Measurements from ENCODE around the gene ABHD12.

ABHD12 gene

DNA sequence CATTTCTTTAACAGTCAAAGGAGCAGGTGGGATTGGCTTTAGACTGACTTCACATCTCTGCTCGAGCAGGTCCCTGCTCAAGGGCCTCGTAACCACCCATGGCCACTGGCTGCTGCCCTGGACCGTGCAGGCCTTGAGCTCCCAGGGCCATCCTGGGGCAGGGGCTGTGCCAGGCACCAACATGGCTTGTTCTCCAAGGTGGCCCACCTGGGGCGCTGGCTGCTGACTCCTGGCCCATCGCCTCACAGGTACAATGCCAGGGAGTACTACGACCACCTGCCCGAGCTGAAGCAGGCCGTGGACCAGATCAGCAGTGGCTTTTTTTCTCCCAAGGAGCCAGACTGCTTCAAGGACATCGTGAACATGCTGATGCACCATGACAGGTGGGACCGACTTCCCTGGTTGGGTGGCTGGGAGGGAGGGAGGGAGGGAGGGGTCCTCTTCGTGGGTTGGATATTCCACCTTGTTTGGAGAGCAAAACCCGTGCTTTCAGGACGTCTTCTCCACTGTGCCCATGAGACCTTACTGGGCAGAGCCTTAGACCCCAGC is 96.7 kb downstream of the ABHD12 start:
- no peak for DNase-seq (ENCODE audit: extremely low spot score, insufficient read length, low read depth)
- no peak for FAIRE-seq

DNA sequence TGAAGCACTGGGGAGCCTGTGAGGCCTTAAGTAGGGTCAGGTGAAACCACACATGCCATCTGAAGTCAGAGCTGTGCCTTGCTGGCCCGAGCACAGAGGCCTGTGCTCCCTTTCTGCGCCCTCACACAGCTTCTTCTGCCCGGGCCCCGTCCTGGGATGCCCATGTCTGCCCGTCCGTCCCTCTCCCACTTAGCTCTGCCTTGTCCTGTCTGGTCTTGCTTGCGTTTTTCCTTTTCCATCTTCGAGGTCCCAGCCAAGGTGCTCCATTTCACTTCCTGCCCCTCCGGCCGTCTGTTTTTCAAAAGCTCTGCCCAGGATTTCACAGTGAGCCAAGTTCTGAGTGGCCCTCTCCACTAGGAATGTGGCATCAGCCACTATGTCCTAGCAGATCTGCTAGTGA is 97.1 kb downstream of the ABHD12 start:
- FAIRE-seq, result no peak
- DNase-seq (ENCODE audit: extremely low spot score, insufficient read length, low read depth), result no peak

DNA sequence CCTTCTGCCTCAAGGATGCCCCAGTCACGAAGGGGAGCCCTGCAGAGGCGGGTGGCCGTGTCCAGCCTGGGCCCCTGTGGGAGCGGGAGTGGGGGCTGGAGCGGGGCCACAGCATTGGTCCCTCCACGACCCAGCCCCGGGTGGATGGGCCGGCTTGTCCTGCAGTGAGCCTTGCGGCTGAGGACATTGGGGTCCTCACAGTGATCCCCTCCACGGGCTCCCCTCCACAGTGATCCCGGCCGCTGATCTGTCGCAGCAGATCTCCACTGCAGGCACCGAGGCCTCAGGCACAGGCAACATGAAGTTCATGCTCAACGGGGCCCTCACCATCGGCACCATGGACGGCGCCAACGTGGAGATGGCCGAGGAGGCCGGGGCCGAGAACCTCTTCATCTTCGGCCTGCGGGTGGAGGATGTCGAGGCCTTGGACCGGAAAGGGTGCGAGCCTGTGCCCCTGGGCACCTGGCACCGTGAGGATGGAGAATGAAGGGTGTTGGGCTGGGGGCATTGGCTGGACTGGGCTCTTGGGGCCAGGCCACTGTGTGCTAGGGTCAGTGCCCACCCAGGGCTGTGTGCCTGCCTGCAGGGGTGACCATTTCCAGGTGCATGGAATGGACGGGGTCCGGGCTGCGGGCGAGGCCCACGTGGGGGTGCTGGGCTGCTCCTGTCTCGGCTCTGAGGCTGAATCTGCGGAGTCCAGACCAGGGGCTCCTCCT is 98.3 kb downstream of the ABHD12 start:
- FAIRE-seq (no peak), DNase-seq (ENCODE audit: extremely low spot score, insufficient read length, low read depth) (no peak)

DNA sequence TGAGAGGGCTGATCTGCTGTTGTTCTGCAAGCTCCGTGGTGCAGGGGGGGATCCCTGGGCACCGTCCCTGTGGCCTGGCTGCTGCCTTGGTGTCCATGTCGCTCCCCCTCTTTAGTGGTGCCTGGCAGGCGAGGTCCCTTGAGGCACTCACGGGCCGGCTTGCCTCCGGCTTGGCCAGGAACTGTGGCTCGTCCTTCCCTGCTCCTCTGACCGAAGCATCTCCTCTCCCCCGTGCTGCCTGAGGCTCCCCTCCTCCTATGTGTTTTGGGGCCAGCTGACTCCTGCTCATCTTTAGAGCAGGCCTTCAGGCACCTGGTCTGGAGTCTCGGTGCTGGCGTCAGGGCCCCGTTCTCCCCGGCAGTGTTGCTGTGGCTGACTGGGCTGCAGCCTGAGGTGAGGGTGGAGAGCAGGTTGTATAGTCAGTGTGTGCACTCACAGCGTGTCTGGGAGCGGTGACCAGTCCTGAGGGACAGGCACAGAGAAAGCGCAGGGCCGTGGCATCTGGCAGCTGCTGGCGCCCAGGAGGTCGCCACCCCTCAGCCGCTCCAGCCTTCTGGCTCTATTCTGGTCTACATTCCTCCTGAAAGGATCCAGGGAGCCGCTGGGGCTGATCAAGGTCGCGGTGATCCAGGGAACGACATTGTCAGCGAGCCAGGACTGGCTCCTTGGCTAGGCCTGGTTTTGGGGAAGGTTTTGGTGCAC is 99.1 kb downstream of the ABHD12 start:
- DNase-seq (ENCODE audit: extremely low spot score, insufficient read length, low read depth) (no peak), FAIRE-seq (no peak)

DNA sequence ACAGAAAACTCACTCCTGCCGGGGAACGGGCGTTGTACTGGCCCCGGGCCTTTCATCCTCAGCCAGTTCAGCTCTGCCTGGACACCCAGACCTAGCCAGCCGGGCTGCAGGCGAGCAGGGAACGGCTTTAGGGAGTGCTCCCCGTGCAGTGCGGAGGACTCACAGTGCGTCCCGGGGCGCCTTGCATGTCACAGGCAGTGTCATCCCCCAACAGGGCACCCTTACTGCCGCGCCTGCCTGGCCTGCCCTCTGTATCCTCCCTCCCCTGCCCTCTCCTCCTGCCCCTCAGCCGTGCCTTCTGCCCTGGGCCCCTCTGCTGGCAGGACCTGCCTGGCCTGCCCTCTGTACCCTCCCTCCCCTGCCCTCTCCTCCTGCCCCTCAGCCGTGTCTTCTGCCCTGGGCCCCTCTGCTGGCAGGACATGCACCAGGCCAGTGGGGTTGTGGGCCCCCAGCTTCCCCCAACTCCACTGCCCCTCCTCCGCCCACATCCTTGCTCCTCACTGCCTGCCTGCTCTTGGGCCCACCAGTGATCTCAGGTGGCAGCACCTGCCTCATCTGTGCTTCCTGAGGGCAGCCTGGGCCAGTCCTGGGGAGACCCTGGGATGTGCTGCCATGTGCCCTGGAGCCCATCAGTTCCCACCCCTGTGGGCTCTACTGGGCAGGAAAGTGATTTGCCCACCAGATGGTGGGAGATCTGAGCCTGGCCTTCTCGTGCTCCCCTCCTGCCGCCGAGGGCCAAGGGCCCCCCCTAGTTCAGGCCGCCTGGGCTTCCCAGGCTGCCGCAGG is 99.8 kb downstream of the ABHD12 start:
- FAIRE-seq (no peak), DNase-seq (ENCODE audit: extremely low spot score, insufficient read length, low read depth) (no peak)

DNA sequence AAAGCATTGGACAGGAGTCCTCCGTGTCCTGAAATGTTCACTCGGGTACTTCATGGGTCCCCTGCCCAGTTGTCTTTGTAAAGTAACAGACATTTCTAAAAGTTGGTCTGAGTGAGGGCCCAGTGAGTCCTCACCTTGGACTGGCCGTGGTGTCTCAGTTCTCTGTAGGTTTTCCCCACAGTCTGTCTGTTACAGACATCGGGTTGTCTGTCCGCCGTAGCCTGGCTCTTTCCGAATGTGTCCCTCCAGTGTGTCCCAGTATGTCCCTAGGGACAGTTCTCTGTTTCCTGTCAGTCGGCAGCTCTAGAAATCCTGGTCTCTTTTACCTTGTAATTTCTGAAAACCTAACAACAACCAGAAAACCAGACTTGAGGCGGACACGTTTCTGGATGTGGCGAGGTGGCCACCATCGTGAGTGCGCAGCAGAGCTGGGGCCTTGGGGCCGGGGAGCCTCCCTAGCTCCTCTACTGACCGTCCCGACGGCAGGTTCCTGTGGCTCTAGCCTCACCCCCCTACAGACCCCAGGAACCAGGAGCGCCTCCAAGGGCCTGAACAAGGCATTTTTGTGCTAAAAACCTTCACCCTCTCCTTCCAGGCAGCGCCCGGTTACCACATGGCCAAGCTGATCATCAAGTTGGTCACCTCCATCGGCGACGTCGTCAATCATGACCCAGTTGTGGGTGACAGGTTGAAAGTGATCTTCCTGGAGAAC is 100.6 kb downstream of the ABHD12 start:
- DNase-seq (ENCODE audit: extremely low spot score, insufficient read length, low read depth) (no peak), FAIRE-seq (no peak)

DNA sequence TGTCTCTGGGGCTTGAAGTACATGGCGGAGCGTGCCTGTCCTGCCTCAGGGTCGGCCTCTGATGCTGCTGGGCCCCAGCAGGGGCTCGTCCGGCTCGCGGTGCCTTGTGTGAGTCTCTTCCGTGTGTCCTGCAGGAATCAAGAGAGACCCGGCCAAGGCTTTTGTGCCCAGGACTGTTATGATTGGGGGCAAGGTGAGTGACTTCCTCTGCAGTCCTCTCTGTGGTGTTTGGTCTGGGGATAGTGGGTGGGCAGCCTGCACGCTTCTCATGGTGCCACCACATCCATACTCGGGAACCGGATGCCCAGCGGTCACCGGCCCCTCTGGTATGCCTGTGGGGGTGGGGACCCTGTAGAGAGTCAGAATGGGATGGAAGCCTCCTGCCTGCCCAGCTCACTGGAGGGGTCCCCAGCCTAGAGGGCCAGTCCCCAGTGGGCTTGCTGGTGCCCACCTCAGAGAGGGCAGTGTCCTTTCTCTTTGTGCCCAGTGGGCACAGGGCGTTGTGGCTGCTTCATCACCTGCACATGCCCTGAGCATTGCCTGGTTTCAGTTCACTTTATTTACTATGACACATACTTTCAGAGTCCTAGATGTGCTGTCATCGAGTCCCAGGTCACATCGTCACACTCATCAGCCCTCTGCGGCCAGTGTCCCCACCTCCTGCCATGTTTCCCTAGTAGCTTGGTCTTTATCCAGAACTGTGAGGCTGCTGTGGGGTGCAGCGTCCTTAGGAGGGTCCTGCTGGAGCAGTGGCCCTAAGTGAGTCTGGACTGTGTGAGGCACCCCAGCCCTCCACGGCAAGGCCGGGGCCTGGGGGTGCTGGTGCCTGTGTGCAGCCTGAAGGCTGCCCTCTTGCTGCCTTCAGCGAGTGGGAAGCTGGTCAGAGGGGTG is 102.1 kb downstream of the ABHD12 start:
- peak; percentile 80 for FAIRE-seq
- DNase-seq (ENCODE audit: extremely low spot score, insufficient read length, low read depth), result no peak

DNA sequence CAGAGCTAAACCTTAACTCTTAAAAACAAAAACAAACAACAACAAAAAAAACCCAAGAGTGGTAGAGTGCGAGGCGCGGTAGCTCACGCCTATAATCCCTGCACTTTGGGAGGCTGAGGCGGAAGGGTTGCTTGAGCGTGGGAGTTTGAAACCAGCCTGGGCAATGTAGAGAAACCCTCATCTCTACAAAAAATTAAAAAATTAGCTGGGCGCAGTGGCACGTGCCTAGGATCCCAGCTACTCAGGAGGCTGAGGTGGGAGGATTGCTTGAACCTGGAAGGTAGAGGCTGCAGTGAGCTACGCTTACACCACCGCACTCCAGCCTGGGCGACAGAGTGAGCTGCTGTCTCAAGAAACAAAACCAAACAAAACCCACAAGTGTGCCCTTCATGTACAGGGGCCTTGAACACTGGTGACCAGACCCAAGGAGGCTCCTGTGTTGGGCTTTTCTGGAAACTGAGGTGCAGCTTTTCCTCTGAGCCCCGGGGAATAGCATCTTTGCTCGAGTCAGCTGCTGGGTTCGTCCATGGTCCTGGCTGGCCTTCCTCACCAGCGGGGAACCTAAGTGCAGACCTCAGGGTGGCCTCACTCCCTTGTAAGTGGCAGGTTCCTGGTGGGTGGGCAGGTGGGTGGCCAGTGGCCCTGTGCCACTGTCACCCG is 102.9 kb downstream of the ABHD12 start:
- DNase-seq (ENCODE audit: extremely low spot score, insufficient read length, low read depth) (no peak), FAIRE-seq (no peak)

DNA sequence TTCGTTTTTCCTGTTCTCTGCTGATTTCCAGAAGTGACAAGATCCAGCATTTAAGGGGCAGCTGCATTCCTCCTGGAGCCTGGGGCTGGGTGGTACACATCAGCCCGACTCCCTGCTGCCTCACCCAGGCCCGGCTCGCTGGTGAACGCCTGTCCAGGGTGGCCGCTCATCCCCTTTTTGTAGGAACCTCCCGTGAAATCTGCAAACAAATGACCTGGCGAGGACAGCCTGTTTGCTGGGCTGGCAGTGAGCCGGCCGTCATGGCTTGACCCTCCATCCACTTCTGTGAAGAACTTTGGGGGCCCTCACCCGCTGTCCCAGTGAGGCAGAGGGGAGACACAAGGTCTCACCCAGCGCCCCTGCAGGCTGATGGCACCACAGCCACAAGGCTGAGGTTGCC is 103.7 kb downstream of the ABHD12 start:
- DNase-seq (ENCODE audit: extremely low spot score, insufficient read length, low read depth) (no peak), FAIRE-seq (no peak)

DNA sequence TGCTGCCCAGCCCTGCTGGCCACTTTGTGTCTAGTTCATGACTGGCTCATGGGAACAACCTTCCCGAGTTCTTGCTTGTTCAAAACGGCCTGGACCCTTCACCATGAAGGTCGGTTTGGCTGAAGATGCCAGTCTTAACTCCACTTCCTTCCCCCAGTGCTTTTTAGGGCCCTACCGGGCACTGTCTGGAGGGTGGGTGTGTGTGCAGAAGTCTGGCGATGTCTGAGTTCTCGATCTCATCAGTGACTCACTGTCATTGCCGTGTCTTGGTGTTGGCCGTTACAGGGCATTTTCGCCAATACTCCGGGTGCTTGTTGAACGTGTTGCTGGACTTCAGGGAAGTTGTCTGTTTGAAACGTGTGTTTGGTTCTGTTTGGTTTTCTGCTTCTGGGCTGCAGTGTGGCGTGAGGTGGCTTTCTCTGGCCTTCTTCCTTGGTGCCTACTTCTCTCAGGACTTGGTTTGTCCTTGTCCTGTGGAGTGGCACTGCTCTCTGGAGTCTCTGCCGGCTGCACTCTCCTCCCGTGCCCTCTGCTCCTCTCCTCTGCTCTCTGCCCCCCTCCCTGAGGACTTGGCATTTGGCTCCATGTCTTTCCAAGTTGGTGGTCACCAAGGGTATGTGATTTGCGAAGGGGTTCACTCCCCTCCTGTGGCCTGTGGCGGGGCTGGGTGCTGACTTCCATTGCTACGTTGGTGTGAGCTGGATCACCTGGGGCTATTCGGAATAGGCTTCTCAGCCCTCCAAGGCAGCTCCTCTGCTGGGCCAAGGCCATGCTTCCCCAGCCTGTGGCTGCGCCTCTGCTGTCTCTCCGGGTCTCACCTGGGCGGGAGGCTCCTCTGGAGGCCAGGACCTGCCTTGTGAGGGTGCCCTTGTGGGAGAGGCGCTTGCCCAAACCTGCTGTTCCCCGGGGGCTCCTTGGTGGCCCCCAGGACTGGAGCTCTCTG is 104.5 kb downstream of the ABHD12 start:
- FAIRE-seq, result no peak

DNA sequence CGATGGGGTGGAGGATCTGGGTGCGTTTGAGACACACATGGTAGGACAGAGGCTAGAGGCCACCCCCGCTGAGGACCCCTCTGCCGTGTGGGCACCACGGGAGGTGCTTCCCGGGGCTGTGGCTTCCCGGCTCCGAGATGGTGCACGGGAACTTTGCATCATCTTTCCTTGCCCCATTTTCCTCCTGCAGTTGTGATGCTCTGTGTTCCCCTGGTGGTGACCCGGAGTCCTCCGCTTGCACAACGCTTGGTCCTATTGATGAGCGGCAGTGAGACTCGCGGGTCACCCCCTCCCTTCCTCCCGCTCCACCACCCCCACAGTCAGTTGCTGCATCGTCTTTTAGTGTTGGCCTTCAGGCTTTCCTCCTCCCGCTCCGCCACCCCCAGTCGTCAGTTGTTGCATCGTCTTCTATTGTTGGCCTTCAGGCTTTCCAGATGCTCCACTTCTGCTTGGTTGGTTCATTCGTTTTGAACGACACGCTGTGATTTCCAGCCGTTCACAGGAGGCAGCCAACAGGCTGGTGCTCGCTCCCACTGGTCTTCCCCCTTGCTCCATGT is 105.5 kb downstream of the ABHD12 start:
- DNase-seq (ENCODE audit: extremely low spot score, insufficient read length, low read depth), result no peak
- no peak for FAIRE-seq

More for the DNA sequence above, 104.5 kb downstream of the ABHD12 start:
- no peak for DNase-seq (ENCODE audit: extremely low spot score, insufficient read length, low read depth)

DNA sequence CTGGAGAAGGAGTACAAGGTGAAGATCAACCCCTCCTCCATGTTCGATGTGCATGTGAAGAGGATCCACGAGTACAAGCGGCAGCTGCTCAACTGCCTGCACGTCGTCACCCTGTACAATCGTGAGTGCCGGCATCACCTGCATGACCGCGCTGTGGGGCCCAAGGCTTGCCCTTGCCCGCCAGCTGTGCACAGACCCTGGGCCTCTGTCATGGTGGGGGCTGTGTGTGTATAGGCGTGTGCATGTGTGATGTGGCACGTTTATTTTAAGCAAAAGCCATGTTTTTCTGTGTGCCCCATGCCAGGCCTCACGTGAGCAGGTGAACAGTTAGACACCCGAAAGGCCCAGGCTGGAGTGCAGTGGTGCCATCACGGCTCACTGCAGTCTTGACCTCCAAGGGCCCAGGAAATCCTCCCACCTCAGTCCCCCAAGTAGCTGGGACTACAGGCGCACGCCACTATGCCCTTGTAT is 106.5 kb downstream of the ABHD12 start:
- FAIRE-seq (no peak), DNase-seq (ENCODE audit: extremely low spot score, insufficient read length, low read depth) (no peak)

DNA sequence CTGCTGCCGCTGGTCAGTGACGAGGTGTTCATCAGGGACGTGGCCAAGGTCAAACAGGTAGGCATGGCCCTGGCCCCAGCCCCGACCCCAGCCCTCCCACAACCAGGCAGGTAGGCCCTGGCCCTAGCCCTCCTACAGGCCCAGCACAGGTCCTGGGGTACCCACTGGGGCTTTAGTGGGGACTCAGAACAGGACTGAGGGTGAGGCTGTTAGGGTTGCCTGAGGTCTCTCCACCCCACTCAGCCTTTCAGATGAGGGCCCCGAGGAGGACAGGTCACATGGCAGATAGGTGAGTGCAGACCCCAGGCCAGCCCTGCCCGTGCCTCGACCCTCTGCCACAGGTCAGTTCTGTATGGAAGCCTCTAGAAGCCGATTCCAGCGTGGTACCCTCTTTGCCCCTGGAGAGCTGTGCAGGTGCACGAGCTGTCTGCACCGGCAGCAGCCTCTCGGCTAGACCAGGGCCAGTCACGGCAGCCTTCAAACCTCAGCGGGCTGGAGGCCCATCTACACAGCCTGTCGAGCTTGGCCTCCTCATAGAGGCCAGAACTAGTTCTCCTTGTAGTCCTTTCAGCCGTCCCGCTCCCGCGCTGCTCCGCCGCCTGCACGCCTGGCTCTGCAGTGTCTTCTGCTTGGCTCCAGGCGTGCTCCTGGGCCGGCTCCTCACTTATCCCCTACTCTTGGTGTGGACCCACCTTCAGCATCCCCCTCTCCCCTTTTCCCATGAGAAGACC is 107.2 kb downstream of the ABHD12 start:
- DNase-seq (ENCODE audit: extremely low spot score, insufficient read length, low read depth) (no peak), FAIRE-seq (no peak)

DNA sequence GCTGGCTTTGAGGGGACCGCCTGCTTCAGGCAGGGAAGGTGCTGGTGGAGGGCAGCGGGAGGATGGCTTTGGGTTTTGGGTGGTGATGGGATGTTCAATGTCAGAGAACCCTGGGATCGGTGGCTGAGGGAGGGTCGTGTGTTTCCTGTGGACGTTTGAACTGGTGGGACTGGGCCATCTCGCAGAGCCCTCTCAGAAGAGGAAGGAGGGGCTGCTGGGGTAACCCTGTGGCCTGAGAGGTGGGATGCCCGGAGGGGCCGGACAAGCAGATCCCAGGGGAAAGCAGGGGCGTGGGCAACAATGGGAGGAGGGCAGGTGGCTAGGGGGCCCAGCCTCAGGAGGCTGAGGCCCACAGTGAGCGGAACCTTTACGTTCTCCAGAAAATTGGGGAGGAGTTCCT is 107.8 kb downstream of the ABHD12 start:
- no peak for FAIRE-seq
- no peak for DNase-seq (ENCODE audit: extremely low spot score, insufficient read length, low read depth)

DNA sequence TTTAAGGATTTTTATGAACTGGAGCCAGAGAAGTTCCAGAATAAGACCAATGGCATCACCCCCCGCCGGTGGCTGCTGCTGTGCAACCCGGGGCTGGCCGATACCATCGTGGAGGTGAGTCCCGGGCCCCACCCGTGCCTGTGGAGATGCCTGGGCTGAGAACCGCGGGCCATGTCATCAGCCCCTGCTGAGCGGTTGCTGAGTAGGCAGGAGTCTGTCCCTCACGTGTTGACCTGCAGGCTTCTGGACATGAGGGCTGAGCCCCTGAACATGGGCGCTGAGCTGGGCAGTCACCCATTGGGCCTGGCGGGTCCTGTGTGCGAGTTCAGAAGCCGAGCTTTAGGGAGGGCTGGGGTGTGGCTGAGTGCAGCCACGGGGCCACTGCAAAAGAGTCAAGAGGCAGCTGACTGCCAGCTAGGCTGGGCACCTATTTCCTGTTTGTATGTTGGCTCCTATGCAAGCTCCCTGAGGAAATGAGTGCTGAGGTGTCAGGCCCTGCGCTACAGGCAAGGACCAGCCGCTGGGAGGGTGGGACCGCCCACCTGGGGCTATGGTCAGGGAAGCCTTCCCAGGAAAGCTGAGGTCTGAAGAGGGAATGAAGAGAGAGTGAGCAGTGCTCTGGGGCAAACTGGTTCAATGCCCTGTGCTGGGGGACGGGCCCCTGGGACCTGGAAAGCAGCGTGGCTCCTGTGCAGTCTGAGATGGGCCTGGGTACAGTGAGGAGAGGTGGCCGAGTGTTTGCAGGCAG is 108.4 kb downstream of the ABHD12 start:
- DNase-seq (ENCODE audit: extremely low spot score, insufficient read length, low read depth) (no peak), FAIRE-seq (no peak)

DNA sequence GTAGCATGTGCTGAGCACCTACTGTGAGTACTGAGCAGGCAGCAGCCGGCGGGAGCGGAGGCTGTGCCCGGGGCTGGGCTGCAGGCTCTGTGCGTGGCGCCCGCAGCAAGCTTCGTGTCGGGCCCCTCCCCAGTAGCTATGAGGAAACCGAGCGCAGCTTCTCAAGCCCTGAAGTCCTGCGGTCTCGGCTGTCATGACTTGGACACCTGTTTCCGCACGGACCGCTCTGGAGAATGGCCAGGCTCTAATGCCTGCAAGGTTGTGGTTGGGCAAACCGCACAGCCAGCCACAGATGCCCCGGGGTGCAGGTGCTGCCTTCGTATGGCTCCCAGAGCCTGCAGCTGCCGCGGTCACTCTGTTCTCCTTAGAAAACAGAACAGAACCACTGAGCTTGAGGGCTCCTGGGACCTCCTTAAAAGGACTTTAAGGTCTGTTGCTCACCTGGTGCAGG is 109.1 kb downstream of the ABHD12 start:
- FAIRE-seq (no peak), DNase-seq (ENCODE audit: extremely low spot score, insufficient read length, low read depth) (no peak)
